ENCODE results near the gene DIP2C.

Gene DIP2C

GRCh38 chr10:571166-571565 is 118.3 kb downstream of the DIP2C start:
- TF ChIP-seq CTCF (IDR thresholded peaks at IDR 0.05), result no peak

GRCh38 chr10:570628-571163 is 118.8 kb downstream of the DIP2C start:
- TF ChIP-seq CTCF (IDR thresholded peaks at IDR 0.05), result no peak

DNA sequence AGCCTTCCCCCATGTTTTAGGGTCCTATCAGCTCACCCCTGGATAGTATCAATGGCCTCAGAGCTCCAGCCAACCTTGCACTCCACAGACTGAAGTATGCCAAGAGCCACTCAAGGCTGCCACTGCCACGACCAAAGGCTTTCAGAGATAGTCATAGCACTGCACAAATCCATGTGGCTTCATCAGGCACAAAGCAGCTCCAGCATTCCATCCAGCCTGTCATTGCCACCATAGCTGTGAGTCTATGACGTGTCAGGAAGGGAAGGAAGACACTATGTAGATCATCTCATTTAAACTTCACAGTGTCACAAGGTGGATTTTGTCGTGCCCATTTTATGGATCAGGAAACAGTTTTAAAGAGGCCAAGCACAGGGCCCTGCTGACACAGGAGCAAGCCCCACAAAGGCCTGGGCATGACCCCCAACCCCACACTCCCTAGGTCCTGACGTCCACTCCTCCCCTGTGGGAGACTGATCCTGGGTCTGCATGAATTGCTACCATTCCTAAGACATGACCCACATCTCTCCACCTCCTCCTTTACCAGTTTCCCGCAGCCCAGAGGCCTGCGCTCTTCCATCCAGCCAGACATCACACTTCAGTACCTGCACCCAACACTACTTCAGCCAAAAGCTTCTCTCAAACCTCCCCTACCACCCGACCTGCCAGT is 119.4 kb downstream of the DIP2C start:
- no peak for TF ChIP-seq CTCF (IDR thresholded peaks at IDR 0.05)

DNA sequence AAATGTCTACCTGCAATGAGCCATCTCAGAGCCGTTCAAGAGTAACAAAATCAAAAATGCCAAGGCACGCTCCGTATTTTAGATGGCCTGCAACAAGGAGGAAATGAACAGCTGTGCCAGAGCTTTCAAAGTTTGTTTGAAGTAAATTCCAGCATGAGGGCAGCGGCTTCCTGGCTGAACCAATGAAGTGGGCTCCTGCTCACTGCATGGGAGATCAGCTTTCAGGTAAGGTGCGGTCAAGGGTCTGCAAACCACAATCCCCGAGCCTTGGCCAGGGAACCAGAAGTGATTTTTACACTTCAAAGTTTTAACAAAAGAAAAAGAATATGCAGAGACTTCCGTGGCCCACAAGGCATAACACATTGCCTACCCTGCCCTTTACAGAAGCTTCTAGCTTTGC is 120.6 kb downstream of the DIP2C start:
- no peak for TF ChIP-seq CTCF (IDR thresholded peaks at IDR 0.05)

- TF ChIP-seq CTCF (IDR thresholded peaks at IDR 0.05), result no peak
Measured at GRCh38 chr10:567869-568268, 121.6 kb downstream of the DIP2C start.

GRCh38 chr10:566241-566885 is 123.1 kb downstream of the DIP2C start:
- no peak for TF ChIP-seq CTCF (IDR thresholded peaks at IDR 0.05)

- no peak for TF ChIP-seq CTCF (IDR thresholded peaks at IDR 0.05)
Measured at GRCh38 chr10:565676-566075, 123.8 kb downstream of the DIP2C start.

All from LNCAP (cell line).